Neural progenitor cell (in vitro differentiated cells): ENCODE measurements around the gene CORT.

Experiments used
- EZH2 ChIP-seq: fragments of 200-600 bp; sonication (generic); IDR thresholded peaks from 2 replicates; pipeline ENCODE4 v1.6.1; 2017; ENCODE audit warnings: antibody characterized with exemption, mild to moderate bottlenecking, moderate library complexity
- TF ChIP-seq, protein P1 (sequence below): fragments of 200-600 bp; sonication (generic); IDR thresholded peaks from 2 replicates; pipeline ENCODE4 v1.5.1; 2017; ENCODE audit warnings: antibody characterized with exemption, mild to moderate bottlenecking

DNA sequence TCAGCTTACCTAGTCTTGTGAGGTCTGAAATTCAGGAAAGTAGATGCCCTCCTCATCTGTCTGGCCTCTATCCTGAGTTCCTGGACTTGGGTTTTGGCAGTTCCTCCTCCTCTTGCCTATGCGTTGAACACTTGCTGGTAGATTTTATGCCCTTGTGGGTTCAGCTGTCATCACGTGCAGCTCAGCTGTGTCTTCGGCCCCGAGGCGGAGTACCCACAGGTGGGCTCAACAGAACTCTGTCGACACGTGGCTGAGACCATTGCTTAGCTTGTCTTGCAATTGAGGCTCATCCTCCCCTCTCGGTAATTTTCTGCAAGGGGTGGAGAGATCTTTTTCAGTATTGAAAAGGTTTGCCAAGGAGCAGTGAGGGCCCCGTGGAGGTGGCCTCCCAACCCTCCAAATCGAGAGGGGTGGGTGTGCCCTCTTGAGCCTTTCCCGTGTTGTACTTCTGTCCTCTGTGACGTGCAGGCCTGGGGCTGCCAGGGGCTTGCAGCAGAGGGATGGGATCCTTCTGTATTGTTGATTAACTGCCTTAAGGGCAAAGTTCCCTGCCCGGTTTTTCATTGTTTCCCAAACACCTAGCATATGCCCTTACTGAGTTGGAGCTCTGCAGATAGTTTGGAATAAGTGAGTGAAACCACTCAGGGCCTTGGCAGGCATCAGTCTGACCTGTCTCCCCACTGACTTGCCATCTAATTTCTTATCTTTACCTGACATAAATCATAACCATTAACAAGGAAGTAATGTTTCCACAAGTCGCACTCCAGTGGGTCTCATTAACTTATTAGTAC, 16.7 kb upstream of the CORT start:
- TF ChIP-seq, protein P1, sequence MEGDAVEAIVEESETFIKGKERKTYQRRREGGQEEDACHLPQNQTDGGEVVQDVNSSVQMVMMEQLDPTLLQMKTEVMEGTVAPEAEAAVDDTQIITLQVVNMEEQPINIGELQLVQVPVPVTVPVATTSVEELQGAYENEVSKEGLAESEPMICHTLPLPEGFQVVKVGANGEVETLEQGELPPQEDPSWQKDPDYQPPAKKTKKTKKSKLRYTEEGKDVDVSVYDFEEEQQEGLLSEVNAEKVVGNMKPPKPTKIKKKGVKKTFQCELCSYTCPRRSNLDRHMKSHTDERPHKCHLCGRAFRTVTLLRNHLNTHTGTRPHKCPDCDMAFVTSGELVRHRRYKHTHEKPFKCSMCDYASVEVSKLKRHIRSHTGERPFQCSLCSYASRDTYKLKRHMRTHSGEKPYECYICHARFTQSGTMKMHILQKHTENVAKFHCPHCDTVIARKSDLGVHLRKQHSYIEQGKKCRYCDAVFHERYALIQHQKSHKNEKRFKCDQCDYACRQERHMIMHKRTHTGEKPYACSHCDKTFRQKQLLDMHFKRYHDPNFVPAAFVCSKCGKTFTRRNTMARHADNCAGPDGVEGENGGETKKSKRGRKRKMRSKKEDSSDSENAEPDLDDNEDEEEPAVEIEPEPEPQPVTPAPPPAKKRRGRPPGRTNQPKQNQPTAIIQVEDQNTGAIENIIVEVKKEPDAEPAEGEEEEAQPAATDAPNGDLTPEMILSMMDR, result no peak
- no peak for TF ChIP-seq EZH2
